Esophagus muscularis mucosa (tissue), 4 donors: ENCODE data around the gene METTL15.

Experiments used
- EP300 ChIP-seq: sonication (generic); formaldehyde crosslinking; IDR thresholded peaks from one replicate; pipeline ENCODE4 v1.6.1; 2017; ENCODE audit warnings: antibody characterized with exemption
- POLR2A ChIP-seq: fragments of 450-650 bp; IDR thresholded peaks from one replicate; pipeline ENCODE4 v1.6.1; 2017; ENCODE audit warnings: antibody characterized with exemption, moderate library complexity, mild to moderate bottlenecking, low read depth
- TF ChIP-seq, protein P1 (sequence below), 3 experiments: fragments of 200-600 bp in 2 of 3; fragments of 450-650 bp in 1 of 3; sonication (generic) in 2 of 3; IDR thresholded peaks; one replicate each; pipeline ENCODE4 v1.5.1; 2017 to 2019; ENCODE audit warnings: antibody characterized with exemption in 3 of 3, mild to moderate bottlenecking in 2 of 3, moderate library complexity in 1 of 3

DNA sequence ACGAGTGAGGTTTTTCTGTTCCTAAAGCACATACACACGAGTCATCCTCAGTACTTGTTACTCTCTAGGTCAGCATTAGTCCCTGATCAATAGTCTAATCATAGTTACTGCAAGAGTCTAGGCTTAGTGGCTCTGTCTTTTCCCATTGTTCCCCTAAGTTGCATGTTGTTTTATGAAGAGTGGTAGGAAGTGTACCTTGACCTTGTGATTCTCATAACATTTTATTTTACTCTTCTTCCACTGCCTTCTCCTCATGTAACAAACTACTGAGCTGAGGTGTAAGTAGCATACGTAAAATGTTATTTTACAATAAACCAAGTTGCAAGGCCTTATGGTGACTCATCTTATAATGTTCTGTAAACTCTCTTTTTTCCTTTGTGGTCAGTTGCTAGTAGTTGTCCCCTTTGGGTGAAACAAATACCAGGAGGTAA lies 15.0 kb downstream of the METTL15 start:
- TF ChIP-seq, protein P1, sequence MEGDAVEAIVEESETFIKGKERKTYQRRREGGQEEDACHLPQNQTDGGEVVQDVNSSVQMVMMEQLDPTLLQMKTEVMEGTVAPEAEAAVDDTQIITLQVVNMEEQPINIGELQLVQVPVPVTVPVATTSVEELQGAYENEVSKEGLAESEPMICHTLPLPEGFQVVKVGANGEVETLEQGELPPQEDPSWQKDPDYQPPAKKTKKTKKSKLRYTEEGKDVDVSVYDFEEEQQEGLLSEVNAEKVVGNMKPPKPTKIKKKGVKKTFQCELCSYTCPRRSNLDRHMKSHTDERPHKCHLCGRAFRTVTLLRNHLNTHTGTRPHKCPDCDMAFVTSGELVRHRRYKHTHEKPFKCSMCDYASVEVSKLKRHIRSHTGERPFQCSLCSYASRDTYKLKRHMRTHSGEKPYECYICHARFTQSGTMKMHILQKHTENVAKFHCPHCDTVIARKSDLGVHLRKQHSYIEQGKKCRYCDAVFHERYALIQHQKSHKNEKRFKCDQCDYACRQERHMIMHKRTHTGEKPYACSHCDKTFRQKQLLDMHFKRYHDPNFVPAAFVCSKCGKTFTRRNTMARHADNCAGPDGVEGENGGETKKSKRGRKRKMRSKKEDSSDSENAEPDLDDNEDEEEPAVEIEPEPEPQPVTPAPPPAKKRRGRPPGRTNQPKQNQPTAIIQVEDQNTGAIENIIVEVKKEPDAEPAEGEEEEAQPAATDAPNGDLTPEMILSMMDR (IDR thresholded peaks at IDR 0.05), result no peak
- TF ChIP-seq POLR2A (no peak), EP300 (no peak)
